Endothelial cell of umbilical vein (primary cell): ENCODE results near the gene RAB12. TPM values are rescaled to one million over a fixed set of nuclear protein-coding genes. Genes with fewer than 3 reads are reported as not detected.

Experiments used
- Bru-seq: library from RNA; stranded (reverse); fragments of 400-500 nt; gene quantifications from one replicate; lab custom pipeline; 2021; lab: Mats Ljungman, UMichigan
- BruChase-seq, 2 experiments: library from RNA; stranded (reverse); fragments of 400-500 nt; gene quantifications; one replicate each; lab custom pipeline; 2021; lab: Mats Ljungman, UMichigan
- BruUV-seq: library from RNA; stranded (reverse); fragments of 400-500 nt; replicated peaks from 2 replicates; lab custom pipeline; 2021; lab: Mats Ljungman, UMichigan
- CTCF ChIA-PET: fragments of 300-600, 350-600 bp; sonication (Branson Sonifier 250); formaldehyde crosslinking; loops from one replicate; lab custom pipeline; 2021; ENCODE audit warnings: antibody characterized with exemption, inconsistent platforms; lab: Charles Lee
- POLR2A ChIA-PET: fragments of 300-600, 350-600 bp; sonication (Branson Sonifier 250); formaldehyde crosslinking; loops from one replicate; lab custom pipeline; 2021; ENCODE audit warnings: antibody characterized with exemption, inconsistent platforms; lab: Charles Lee
- DNase-seq: peaks from one replicate; pipeline ENCODE4 v3.0.0-alpha.2; 2011; ENCODE audit warnings: low read depth, low spot score
- FAIRE-seq: peaks from 2 replicates; lab custom pipeline; 2011; peaks lifted over from hg19 to GRCh38; lab: Jason Lieb, UNC
- H2AFZ ChIP-seq: 2 replicates; pipeline ENCODE4 v1.6.0; 2012; ENCODE audit warnings: low read depth, low read length, control low read depth, inconsistent platforms
- H3K27ac ChIP-seq: 2 replicates; pipeline ENCODE4 v1.5.1; 2011; ENCODE audit warnings: low read depth, mild to moderate bottlenecking, control low read depth, low read length, moderate library complexity; ENCODE audit not compliant: insufficient read depth
- H3K27me3 ChIP-seq, 2 experiments: 2 replicates each; pipeline versions ENCODE4 v1.6.0 to v1.6.1; 2011; ENCODE audit warnings: low read length in 2 of 2, mixed read lengths in 1 of 2; ENCODE audit not compliant: control insufficient read depth in 2 of 2, insufficient read depth in 2 of 2
- H3K36me3 ChIP-seq, 2 experiments: 2 replicates in 1 of 2; 3 replicates in 1 of 2; pipeline ENCODE4 v1.5.1; 2011; ENCODE audit warnings: low read length in 2 of 2, mild to moderate bottlenecking in 1 of 2, moderate library complexity in 1 of 2; ENCODE audit not compliant: control insufficient read depth in 2 of 2, insufficient read depth in 2 of 2; ENCODE audit errors: extremely low read depth in 1 of 2
- H3K4me1 ChIP-seq: 3 replicates; pipeline ENCODE4 v1.5.1; 2011; ENCODE audit warnings: mild to moderate bottlenecking, low read length; ENCODE audit not compliant: control insufficient read depth, insufficient read depth; ENCODE audit errors: extremely low read depth
- H3K4me2 ChIP-seq: 2 replicates; pipeline ENCODE4 v1.6.1; 2011; ENCODE audit warnings: low read length, control low read depth, mixed read lengths; ENCODE audit not compliant: insufficient read depth
- H3K4me3 ChIP-seq, 3 experiments: fragments of 200-600 bp in 1 of 3; sonication (generic), shearing (Covaris generic) in 1 of 3; replicated peaks in 1 of 3; 2 replicates each; pipeline ENCODE4 v1.5.1; 2011 to 2016; ENCODE audit warnings: control low read depth in 3 of 3, low read length in 3 of 3, mild to moderate bottlenecking in 2 of 3, inconsistent platforms in 1 of 3, low read depth in 1 of 3, moderate library complexity in 1 of 3; ENCODE audit not compliant: insufficient read depth in 1 of 3
- H3K79me2 ChIP-seq: 2 replicates; pipeline ENCODE4 v1.6.0; 2012; ENCODE audit warnings: low read length, inconsistent platforms; ENCODE audit not compliant: control insufficient read depth, insufficient read depth
- H3K9ac ChIP-seq: replicated peaks from 2 replicates; pipeline ENCODE3; 2011; ENCODE audit warnings: low read length, control low read depth; ENCODE audit not compliant: insufficient read depth; ENCODE audit errors: extremely low read depth
- H3K9me1 ChIP-seq: replicated peaks from 3 replicates; pipeline ENCODE4 v1.6.0; 2011; ENCODE audit warnings: mild to moderate bottlenecking, low read length; ENCODE audit not compliant: control insufficient read depth, insufficient read depth; ENCODE audit errors: extremely low read depth
- H3K9me3 ChIP-seq: replicated peaks from 2 replicates; pipeline ENCODE4 v1.5.1; 2012; ENCODE audit warnings: low read length, inconsistent platforms; ENCODE audit not compliant: control insufficient read depth, insufficient read depth
- H4K20me1 ChIP-seq: replicated peaks from 2 replicates; pipeline ENCODE3; 2011; ENCODE audit warnings: mild to moderate bottlenecking, low read length; ENCODE audit not compliant: control insufficient read depth, insufficient read depth; ENCODE audit errors: extremely low read depth
- CTCF ChIP-seq, 2 donors: IDR thresholded peaks; 1 replicate in 1 of 2; 2 replicates in 1 of 2; pipeline ENCODE4 v1.5.1; 2011; ENCODE audit warnings: low read length in 2 of 2, mild to moderate bottlenecking in 2 of 2, moderate library complexity in 2 of 2, control low read depth in 1 of 2, inconsistent platforms in 1 of 2, low read depth in 1 of 2; ENCODE audit not compliant: insufficient read depth in 1 of 2; ENCODE audit errors: extremely low read depth in 1 of 2
- EZH2 ChIP-seq: IDR thresholded peaks from 2 replicates; pipeline ENCODE4 v1.6.1; 2012; ENCODE audit warnings: borderline replicate concordance, low read depth, mild to moderate bottlenecking, moderate library complexity, low read length, inconsistent platforms; ENCODE audit not compliant: severe bottlenecking
- FOS ChIP-seq: IDR thresholded peaks from 2 replicates; pipeline ENCODE4 v1.6.1; 2011; ENCODE audit warnings: mild to moderate bottlenecking, low read length, moderate library complexity, borderline replicate concordance; ENCODE audit not compliant: insufficient read depth
- GATA2 ChIP-seq: IDR thresholded peaks from 2 replicates; pipeline ENCODE4 v1.7.0; 2011; ENCODE audit warnings: low read depth, mild to moderate bottlenecking, moderate library complexity, mixed read lengths, low read length; ENCODE audit not compliant: insufficient read length, insufficient read depth
- JUN ChIP-seq: IDR thresholded peaks from 2 replicates; pipeline ENCODE4 v1.6.1; 2011; ENCODE audit warnings: borderline replicate concordance, low read depth; ENCODE audit not compliant: insufficient read length, insufficient read depth
- MYC ChIP-seq: IDR thresholded peaks from one replicate; pipeline ENCODE4 v1.6.1; 2011; ENCODE audit warnings: mild to moderate bottlenecking, low read depth, low read length
- POLR2A ChIP-seq: IDR thresholded peaks from 2 replicates; pipeline ENCODE4 v1.6.1; 2012; ENCODE audit warnings: low read depth, mild to moderate bottlenecking, control low read depth, low read length
- POLR2AphosphoS5 ChIP-seq: IDR thresholded peaks from 2 replicates; pipeline ENCODE4 v1.6.1; 2012; ENCODE audit warnings: low read depth, mild to moderate bottlenecking, control low read depth, low read length, moderate library complexity; ENCODE audit not compliant: insufficient read depth
- dilution Hi-C: fragments of 300-500 bp; cut with MboI; formaldehyde crosslinking; loops from one replicate; pipeline ENCODE4 v1.15.0; 2019; ENCODE audit warnings: low sequenced_read_pairs; ENCODE audit not compliant: extremely low pct_ligation_motif_present
- intact Hi-C: fragments of 100-400 bp; cut with micrococcal nuclease; formaldehyde crosslinking; loops from one replicate; pipeline ENCODE4 v1.10.0; 2022
- long read RNA-seq: library from polyadenylated mRNA; stranded (forward); transcript quantifications from one replicate; pipeline ENCODE4 v2.0.0, GENCODE V29; 2021
- polyA minus RNA-seq, 3 experiments: library from RNA; depleted of rRNA, polyadenylated mRNA; stranded (reverse); fragments of >200 nt; gene quantifications; 1 replicate in 1 of 3; 2 replicates in 2 of 3; pipeline ENCODE4 v1.2.3, GENCODE V29; 2011
- polyA plus RNA-seq, 4 experiments: library from polyadenylated mRNA; depleted of rRNA in 3 of 4; stranded (reverse) in 3 of 4; unstranded in 1 of 4; fragments of >200 nt; gene quantifications; 2 replicates each; pipeline versions ENCODE4 v1.2.1 to v1.2.3, GENCODE V29; 2011 to 2012; ENCODE audit warnings: missing spikeins in 1 of 4
- total RNA-seq: library from RNA; stranded (reverse); gene quantifications from 2 replicates; pipeline ENCODE4 v1.2.3, GENCODE V29; 2021
- TF ChIP-seq, protein P1 (sequence below): IDR thresholded peaks from 2 replicates; pipeline ENCODE4 v1.6.1; 2011; ENCODE audit not compliant: insufficient read depth, insufficient read length

Gene RAB12, protein sequence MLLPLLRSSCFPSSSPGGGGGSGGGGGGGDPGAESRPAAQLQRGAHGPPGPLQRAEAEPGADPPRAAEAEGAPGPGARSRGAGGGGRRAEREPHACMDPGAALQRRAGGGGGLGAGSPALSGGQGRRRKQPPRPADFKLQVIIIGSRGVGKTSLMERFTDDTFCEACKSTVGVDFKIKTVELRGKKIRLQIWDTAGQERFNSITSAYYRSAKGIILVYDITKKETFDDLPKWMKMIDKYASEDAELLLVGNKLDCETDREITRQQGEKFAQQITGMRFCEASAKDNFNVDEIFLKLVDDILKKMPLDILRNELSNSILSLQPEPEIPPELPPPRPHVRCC
- total RNA-seq (42.0 and 45.4 TPM in 2 replicates), polyA plus RNA-seq (9.2 and 11.5 TPM in 2 replicates), polyA minus RNA-seq (16.5 and 23.1 TPM in 2 replicates), Bru-seq, nascent RNA (percentile 93 among the genes with signal in this experiment), BruChase-seq, experiment 1, labeled RNA remaining after a 6-hour chase (percentile 92 among the genes with signal in this experiment), BruChase-seq, experiment 2, labeled RNA remaining after a 2-hour chase (percentile 93 among the genes with signal in this experiment)
- 18.3 and 18.5 TPM in 2 replicates for polyA plus RNA-seq (2011; cell fraction: cytosol; rRNA removed)
- 34.7 and 44.0 TPM in 2 replicates for polyA plus RNA-seq (2011; cell fraction: nucleus; rRNA removed)
- polyA plus RNA-seq (2012): 32.3 and 39.5 TPM in 2 replicates
- polyA minus RNA-seq (2011; cell fraction: cytosol; rRNA and poly(A)+ RNA removed): 12.3 TPM
- polyA minus RNA-seq (2011; cell fraction: nucleus; rRNA and poly(A)+ RNA removed): 20.9 and 25.3 TPM in 2 replicates
- long read RNA-seq, partial matches to known transcripts: 0 of 16 reads
- long read RNA-seq, other reads (novel, unspliced or antisense): 12 of 16 reads

- peak within 1 kb of the TSS; percentile 39 for H3K27ac ChIP-seq
- peaks cover 15% of the 10 kb centered on the region for H3K4me1 ChIP-seq
- H3K9me1 ChIP-seq: no peaks in the 10 kb centered on the region
- dilution Hi-C loops: no loop called here
- peaks cover 45% of the 10 kb centered on the region for H3K79me2 ChIP-seq
- H3K4me3 ChIP-seq: peak within 1 kb of the TSS; percentile 63 to 98 (median 78)
- H3K36me3 ChIP-seq: peaks cover 0 to 3% of the 10 kb centered on the region in 2 experiments
- POLR2A ChIA-PET: no interaction called here
- intact Hi-C loops: loop anchor here (5.0 kb wide), 1 partner anchor 932 kb away; no protein-coding TSS in a partner anchor
- FAIRE-seq: peak; percentile 67
- TF ChIP-seq FOS (peak; percentile 7), EZH2 (no peak), GATA2 (no peak), MYC (no peak), CTCF (IDR thresholded peaks at IDR 0.05; ENCODE audit: extremely low read depth in 1 of 2, insufficient read depth in 1 of 2, low read depth in 1 of 2, low read length in 2 of 2) (peak; percentile 60 to 74), JUN (no peak), POLR2A (peak; percentile 64), POLR2AphosphoS5 (peak; percentile 88)
- TF ChIP-seq, protein P1, sequence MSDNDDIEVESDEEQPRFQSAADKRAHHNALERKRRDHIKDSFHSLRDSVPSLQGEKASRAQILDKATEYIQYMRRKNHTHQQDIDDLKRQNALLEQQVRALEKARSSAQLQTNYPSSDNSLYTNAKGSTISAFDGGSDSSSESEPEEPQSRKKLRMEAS: no peak
- H3K4me2 ChIP-seq: peak within 1 kb of the TSS; percentile 84
- H3K9me3 ChIP-seq: no peaks in the 10 kb centered on the region
- CTCF ChIA-PET: interaction anchor here (0.6 to 1.5 kb wide), 22 partner anchors 9 to 1917 kb away, joined by 3 to 19 read pairs (median 3); partner anchors contain the start of gene NAPG
- H4K20me1 ChIP-seq: peaks cover 9% of the 10 kb centered on the region
- peak within 1 kb of the TSS; percentile 83 for H3K9ac ChIP-seq
- BruUV-seq: no TSS peak
- H3K27me3 ChIP-seq: peaks cover 4 to 6% of the 10 kb centered on the region in 2 experiments
- DNase-seq: peak; percentile 65
- peak within 1 kb of the TSS; percentile 70 for H2AFZ ChIP-seq
These were observed at the start of gene RAB12 for GRCh38 chr18:8608795-8609658. TSS of gene RAB12 (plus strand) at chr18:8609437. CDS start at chr18:8609440, 3 bp downstream.
